ENCODE data around the gene UGT1A9. TPM values are rescaled to one million over a fixed set of nuclear protein-coding genes. Genes with fewer than 3 reads are reported as not detected.

UGT1A9 gene
- polyA plus RNA-seq, 1 donor (not counting 4 experiments of a cell fraction or from before 2014, with no cell fraction given), result not detected

DNA sequence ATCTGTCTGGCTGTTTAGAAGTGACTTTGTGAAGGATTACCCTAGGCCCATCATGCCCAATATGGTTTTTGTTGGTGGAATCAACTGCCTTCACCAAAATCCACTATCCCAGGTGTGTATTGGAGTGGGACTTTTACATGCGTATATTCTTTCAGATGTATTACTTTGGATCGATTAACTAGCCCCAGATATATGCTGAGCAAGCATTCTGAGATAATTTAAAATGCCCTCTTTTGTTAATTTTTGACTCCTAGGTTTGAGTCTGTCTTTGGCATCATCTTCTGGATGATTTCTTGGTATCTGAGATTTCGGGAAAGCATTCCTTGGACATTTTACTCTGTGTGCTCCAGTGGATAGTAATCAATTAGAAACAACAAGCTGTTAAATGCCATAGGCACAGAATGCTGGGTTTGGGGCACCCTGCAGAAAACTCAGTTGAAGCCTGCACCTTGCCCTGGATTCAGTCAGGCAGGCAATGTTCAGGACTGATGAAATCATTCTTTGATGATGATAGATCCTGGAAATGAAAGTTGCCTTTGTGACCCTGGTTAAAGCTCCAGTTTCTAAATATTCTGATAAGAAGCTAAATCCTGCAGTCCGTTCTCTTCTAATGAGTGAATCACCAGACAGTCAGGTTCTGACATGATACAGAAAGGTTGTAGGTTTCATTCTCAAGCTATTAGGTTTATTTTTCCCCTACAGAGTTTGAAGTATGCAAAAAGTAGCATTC lies 89.5 kb downstream of the UGT1A9 start:
- dilution Hi-C loops (cut with MboI; ENCODE audit: extremely low pct_ligation_motif_present, low sequenced_read_pairs), result no loop called here
- Histone ChIP-seq H3K4me3 (ENCODE audit: control insufficient read depth in 2 of 3, extremely low read depth in 1 of 3, insufficient read depth in 2 of 3, low read depth in 1 of 3, low read length in 3 of 3) (peak overlapping the region in 1 of 3 experiments; percentile 40), H3K27me3 (ENCODE audit: control insufficient read depth, extremely low read depth, insufficient read depth, low read length) (no peaks in the 10 kb centered on the region), H3K36me3 (ENCODE audit: control insufficient read depth in 2 of 2, extremely low read depth in 1 of 2, insufficient read depth in 2 of 2, low read length in 2 of 2) (no peaks in the 10 kb centered on the region), H2AFZ (ENCODE audit: control insufficient read depth, low read length) (no peak overlapping the region), H4K20me1 (ENCODE audit: control insufficient read depth, extremely low read depth, insufficient read depth, low read length) (no peaks in the 10 kb centered on the region), H3K4me1 (ENCODE audit: control insufficient read depth, extremely low read depth, insufficient read depth, low read length) (peaks cover 34% of the 10 kb centered on the region), H3K9me1 (ENCODE audit: control insufficient read depth, extremely low read depth, insufficient read depth, low read length) (no peaks in the 10 kb centered on the region), H3K27ac (ENCODE audit: control insufficient read depth, insufficient read depth, low read length) (peak overlapping the region; percentile 16), H3K4me2 (ENCODE audit: control insufficient read depth, extremely low read depth, insufficient read depth, low read depth, low read length) (peak overlapping the region; percentile 80), H3K9me3 (ENCODE audit: control insufficient read depth, low read depth, low read length) (no peaks in the 10 kb centered on the region), H3K9ac (ENCODE audit: control insufficient read depth, extremely low read depth, insufficient read depth, low read length) (no peak overlapping the region), H3K79me2 (ENCODE audit: control insufficient read depth, insufficient read depth, low read length) (peaks cover 9% of the 10 kb centered on the region)
- DNase-seq (ENCODE audit: low read depth, low spot score) (peak; percentile 28), FAIRE-seq (peak; percentile 90)
- TF ChIP-seq, protein P1, sequence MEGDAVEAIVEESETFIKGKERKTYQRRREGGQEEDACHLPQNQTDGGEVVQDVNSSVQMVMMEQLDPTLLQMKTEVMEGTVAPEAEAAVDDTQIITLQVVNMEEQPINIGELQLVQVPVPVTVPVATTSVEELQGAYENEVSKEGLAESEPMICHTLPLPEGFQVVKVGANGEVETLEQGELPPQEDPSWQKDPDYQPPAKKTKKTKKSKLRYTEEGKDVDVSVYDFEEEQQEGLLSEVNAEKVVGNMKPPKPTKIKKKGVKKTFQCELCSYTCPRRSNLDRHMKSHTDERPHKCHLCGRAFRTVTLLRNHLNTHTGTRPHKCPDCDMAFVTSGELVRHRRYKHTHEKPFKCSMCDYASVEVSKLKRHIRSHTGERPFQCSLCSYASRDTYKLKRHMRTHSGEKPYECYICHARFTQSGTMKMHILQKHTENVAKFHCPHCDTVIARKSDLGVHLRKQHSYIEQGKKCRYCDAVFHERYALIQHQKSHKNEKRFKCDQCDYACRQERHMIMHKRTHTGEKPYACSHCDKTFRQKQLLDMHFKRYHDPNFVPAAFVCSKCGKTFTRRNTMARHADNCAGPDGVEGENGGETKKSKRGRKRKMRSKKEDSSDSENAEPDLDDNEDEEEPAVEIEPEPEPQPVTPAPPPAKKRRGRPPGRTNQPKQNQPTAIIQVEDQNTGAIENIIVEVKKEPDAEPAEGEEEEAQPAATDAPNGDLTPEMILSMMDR (optimal IDR thresholded peaks at IDR 0.05 in 1 of 3, IDR thresholded peaks at IDR 0.05 in 1 of 3, conservative IDR thresholded peaks at IDR 0.05 in 1 of 3; ENCODE audit: extremely low read depth in 1 of 3, insufficient read depth in 2 of 3, low read length in 3 of 3), result no peak
- no peak for TF ChIP-seq EZH2 (IDR thresholded peaks at IDR 0.05; ENCODE audit: low read length)

DNA sequence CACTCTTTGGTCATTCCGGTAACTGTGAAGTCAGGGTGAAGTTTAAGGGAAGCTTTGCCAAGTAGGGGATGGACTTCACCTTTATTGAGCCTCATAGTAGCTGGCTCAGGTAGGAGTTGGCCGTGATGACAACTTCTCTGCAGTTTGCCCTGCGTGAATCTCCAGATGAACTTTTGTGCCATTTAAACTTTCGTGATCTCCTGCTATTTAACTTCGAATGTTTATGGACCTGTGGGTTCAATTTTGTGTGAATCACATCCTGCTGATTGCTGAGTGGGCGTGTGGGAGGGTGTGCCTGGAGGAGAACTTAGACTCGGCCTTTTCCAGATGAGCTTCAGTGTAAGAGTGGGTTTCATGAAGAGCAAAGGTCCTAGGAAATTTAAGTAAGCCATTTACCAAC lies 92.6 kb downstream of the UGT1A9 start:
- Histone ChIP-seq H3K79me2 (ENCODE audit: control insufficient read depth, insufficient read depth, low read length) (peaks cover 7% of the 10 kb centered on the region), H3K4me1 (ENCODE audit: control insufficient read depth, extremely low read depth, insufficient read depth, low read length) (peaks cover 34% of the 10 kb centered on the region), H2AFZ (ENCODE audit: control insufficient read depth, low read length) (no peak overlapping the region), H3K9ac (ENCODE audit: control insufficient read depth, extremely low read depth, insufficient read depth, low read length) (no peak overlapping the region), H3K27ac (ENCODE audit: control insufficient read depth, insufficient read depth, low read length) (no peak overlapping the region), H3K9me1 (ENCODE audit: control insufficient read depth, extremely low read depth, insufficient read depth, low read length) (no peaks in the 10 kb centered on the region), H3K27me3 (ENCODE audit: control insufficient read depth, extremely low read depth, insufficient read depth, low read length) (no peaks in the 10 kb centered on the region), H4K20me1 (ENCODE audit: control insufficient read depth, extremely low read depth, insufficient read depth, low read length) (no peaks in the 10 kb centered on the region), H3K4me3 (ENCODE audit: control insufficient read depth in 2 of 3, extremely low read depth in 1 of 3, insufficient read depth in 2 of 3, low read depth in 1 of 3, low read length in 3 of 3) (no peak overlapping the region), H3K9me3 (ENCODE audit: control insufficient read depth, low read depth, low read length) (no peaks in the 10 kb centered on the region), H3K4me2 (ENCODE audit: control insufficient read depth, extremely low read depth, insufficient read depth, low read depth, low read length) (peak overlapping the region; percentile 44), H3K36me3 (ENCODE audit: control insufficient read depth in 2 of 2, extremely low read depth in 1 of 2, insufficient read depth in 2 of 2, low read length in 2 of 2) (peaks cover 5 to 10% of the 10 kb centered on the region in 2 experiments)
- dilution Hi-C loops (cut with MboI; ENCODE audit: extremely low pct_ligation_motif_present, low sequenced_read_pairs), result no loop called here
- TF ChIP-seq, protein P1 (optimal IDR thresholded peaks at IDR 0.05 in 1 of 3, IDR thresholded peaks at IDR 0.05 in 1 of 3, conservative IDR thresholded peaks at IDR 0.05 in 1 of 3; ENCODE audit: extremely low read depth in 1 of 3, insufficient read depth in 2 of 3, low read length in 3 of 3), result no peak
- TF ChIP-seq EZH2 (IDR thresholded peaks at IDR 0.05; ENCODE audit: low read length), result no peak
- DNase-seq (ENCODE audit: low read depth, low spot score) (no peak), FAIRE-seq (peak; percentile 23)

Data from keratinocyte (primary cell).